Tibial nerve (tissue), 4 donors: ENCODE measurements around the gene KCNK13. TPM values are rescaled to one million over a fixed set of nuclear protein-coding genes. Genes with fewer than 3 reads are reported as not detected.

Experiments
- DNase-seq, 2 donors: peaks; one replicate each; pipeline ENCODE4 v3.0.0-alpha.2; 2019; ENCODE audit warnings: low spot score in 2 of 2
- H3K27ac ChIP-seq, 4 donors: fragments of 200-600 bp; sonication (generic) in 3 of 4; one replicate each; pipeline ENCODE4 v1.5.1; 2017 to 2019; ENCODE audit warnings: mild to moderate bottlenecking in 1 of 4
- H3K27me3 ChIP-seq, 2 donors: fragments of 200-600 bp; sonication (generic) in 1 of 2; one replicate each; pipeline versions ENCODE4 v1.5.1 to v1.6.0; 2017 to 2019
- H3K36me3 ChIP-seq, 3 donors: fragments of 200-600 bp; sonication (generic); one replicate each; pipeline ENCODE4 v1.5.1; 2018 to 2019
- H3K4me1 ChIP-seq, 4 donors: fragments of 200-600 bp; sonication (generic) in 3 of 4; one replicate each; pipeline ENCODE4 v1.5.1; 2017 to 2019
- H3K4me3 ChIP-seq, 4 donors: fragments of 200-600 bp; sonication (generic) in 3 of 4; one replicate each; pipeline ENCODE4 v1.5.1; 2017 to 2019; ENCODE audit warnings: mild to moderate bottlenecking in 1 of 4, moderate library complexity in 1 of 4
- H3K9me3 ChIP-seq, 4 donors: fragments of 200-600 bp; sonication (generic) in 3 of 4; one replicate each; pipeline ENCODE4 v1.5.1; 2017 to 2019
- EP300 ChIP-seq, 2 donors: sonication (generic); formaldehyde crosslinking; IDR thresholded peaks; one replicate each; pipeline ENCODE4 v1.6.1; 2017; ENCODE audit warnings: antibody characterized with exemption in 2 of 2, mild to moderate bottlenecking in 1 of 2
- POLR2A ChIP-seq, 2 donors: fragments of 450-650 bp; IDR thresholded peaks; one replicate each; pipeline ENCODE4 v1.6.1; 2017; ENCODE audit warnings: antibody characterized with exemption in 2 of 2, mild to moderate bottlenecking in 2 of 2, moderate library complexity in 2 of 2
- WGBS, 2 donors: methylation state at CpG; one replicate each; pipeline ENCODE4 v1.1.5; 2018; 5-methylcytosine and 5-hydroxymethylcytosine counted together
- total RNA-seq, 4 donors: library from RNA; depleted of rRNA; stranded (reverse); fragments of >200 nt; gene quantifications; one replicate each; pipeline ENCODE4 v1.1.0, GENCODE V29; 2016
- TF ChIP-seq, protein P1 (sequence below), 5 experiments: fragments of 200-600 bp in 3 of 5; fragments of 450-650 bp in 2 of 5; sonication (generic) in 3 of 5; IDR thresholded peaks; one replicate each; pipeline ENCODE4 v1.5.1; 2016 to 2019; ENCODE audit warnings: antibody characterized with exemption in 5 of 5, mild to moderate bottlenecking in 3 of 5, moderate library complexity in 2 of 5

Gene KCNK13
- total RNA-seq, 4 donors from 2014 or later, result 0.20 to 3.6 (median 0.53) TPM

DNA sequence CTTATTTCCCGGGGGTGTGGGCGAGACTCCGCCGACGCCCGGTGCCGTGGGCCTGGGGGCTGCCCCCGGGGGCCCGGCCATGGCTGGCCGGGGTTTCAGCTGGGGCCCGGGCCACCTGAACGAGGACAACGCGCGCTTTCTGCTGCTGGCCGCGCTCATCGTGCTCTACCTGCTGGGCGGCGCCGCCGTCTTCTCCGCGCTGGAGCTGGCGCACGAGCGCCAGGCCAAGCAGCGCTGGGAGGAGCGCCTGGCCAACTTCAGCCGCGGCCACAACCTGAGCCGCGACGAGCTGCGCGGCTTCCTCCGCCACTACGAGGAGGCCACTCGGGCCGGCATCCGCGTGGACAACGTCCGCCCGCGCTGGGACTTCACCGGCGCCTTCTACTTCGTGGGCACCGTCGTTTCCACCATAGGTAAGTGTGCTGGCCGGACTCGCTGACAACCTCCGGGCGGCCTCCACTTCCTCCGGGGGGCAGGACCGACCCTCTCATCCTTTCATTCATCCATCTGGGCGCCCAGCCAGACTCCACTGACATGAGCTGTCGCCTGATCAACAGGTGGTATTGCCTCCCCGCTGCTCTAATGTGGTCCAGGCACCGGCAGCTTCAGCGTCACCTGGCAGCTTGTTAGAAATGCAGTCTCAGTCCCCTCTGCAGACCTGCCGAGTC, 467 bp downstream of the KCNK13 start:
- TF ChIP-seq EP300 (IDR thresholded peaks at IDR 0.05), result no peak
- TF ChIP-seq, protein P1, sequence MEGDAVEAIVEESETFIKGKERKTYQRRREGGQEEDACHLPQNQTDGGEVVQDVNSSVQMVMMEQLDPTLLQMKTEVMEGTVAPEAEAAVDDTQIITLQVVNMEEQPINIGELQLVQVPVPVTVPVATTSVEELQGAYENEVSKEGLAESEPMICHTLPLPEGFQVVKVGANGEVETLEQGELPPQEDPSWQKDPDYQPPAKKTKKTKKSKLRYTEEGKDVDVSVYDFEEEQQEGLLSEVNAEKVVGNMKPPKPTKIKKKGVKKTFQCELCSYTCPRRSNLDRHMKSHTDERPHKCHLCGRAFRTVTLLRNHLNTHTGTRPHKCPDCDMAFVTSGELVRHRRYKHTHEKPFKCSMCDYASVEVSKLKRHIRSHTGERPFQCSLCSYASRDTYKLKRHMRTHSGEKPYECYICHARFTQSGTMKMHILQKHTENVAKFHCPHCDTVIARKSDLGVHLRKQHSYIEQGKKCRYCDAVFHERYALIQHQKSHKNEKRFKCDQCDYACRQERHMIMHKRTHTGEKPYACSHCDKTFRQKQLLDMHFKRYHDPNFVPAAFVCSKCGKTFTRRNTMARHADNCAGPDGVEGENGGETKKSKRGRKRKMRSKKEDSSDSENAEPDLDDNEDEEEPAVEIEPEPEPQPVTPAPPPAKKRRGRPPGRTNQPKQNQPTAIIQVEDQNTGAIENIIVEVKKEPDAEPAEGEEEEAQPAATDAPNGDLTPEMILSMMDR (IDR thresholded peaks at IDR 0.05), result no peak
- H3K9me3 ChIP-seq, result no peaks in the 10 kb centered on the region
- peak overlapping the region; percentile 13 to 51 (median 30) for H3K4me3 ChIP-seq
- H3K27ac ChIP-seq, result no peak overlapping the region
- peaks cover 0 to 31% (median 26%) of the 10 kb centered on the region in 4 donors for H3K4me1 ChIP-seq
- H3K36me3 ChIP-seq, result no peaks in the 10 kb centered on the region
- no peak for DNase-seq
- 1% methylated on average over 37 to 38 of the region's 63 CpGs for WGBS, 2 donors
- peaks cover 0 to 68% of the 10 kb centered on the region in 2 donors for H3K27me3 ChIP-seq

DNA sequence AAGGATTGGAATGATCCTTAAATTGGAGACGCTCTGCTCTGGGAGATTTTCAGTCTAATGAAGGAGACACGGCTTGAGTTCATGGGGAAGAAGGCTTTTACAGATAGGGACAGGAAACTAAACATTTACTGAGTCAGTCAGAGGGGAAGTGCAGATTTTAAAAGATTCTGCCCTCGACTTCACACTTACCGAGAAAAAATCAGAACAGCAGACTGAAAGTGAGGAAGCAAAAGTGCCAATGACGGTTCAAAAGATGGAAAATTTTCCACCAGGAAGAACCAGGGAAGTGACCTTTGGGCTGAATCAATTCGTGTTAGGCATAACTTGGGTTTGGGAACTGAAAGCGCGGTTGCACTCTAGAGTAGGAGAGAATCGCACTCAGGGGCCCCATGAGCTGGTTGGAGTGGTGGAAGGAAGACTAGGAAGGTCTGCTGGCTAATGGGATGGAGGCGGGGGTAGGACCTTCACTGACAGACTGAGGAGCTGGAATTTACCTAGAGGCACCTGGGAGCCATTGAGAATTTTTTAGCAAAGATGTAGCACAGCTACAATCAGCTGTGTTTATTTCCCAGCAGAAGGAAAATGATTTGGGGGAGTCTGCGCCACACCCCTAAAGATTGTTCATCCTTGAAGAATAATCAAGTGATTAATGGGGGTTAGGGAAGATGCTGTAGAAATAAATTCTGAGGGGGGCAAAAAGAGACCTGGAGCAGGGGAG, 1.2 kb downstream of the KCNK13 start:
- no peak for DNase-seq
- H3K4me3 ChIP-seq, result peak overlapping the region in 3 of 4 donors; percentile 24 to 51 (median 37)

DNA sequence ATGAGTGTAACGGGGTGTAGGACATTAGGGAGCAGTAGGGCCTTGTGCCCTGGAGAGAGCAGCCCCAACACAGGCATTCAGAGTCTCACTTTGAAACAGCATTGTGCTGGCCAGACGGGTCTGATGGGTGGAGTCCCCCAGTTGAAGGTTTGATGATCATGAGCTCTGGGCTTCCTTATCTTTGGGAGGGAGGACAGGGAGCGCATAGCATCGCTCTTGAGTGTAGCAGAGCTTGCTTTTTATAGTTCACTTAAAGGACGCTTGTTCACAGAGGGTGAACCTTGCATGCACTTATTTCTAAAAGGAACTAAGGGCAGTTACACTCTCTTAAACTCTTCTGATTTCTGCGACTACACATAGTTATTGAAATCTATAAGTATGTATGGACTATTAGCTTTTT, 10.6 kb downstream of the KCNK13 start:
- H3K27me3 ChIP-seq, result no peaks in the 10 kb centered on the region
- DNase-seq, result no peak
- H3K4me3 ChIP-seq, result no peak overlapping the region
- H3K36me3 ChIP-seq, result no peaks in the 10 kb centered on the region
- no peaks in the 10 kb centered on the region for H3K4me1 ChIP-seq
- TF ChIP-seq POLR2A (IDR thresholded peaks at IDR 0.05) (no peak), EP300 (IDR thresholded peaks at IDR 0.05) (no peak)
- TF ChIP-seq, protein P1 (IDR thresholded peaks at IDR 0.05), result no peak
- H3K27ac ChIP-seq, result no peak overlapping the region
- H3K9me3 ChIP-seq, result no peaks in the 10 kb centered on the region
- WGBS, 2 donors, result 75 to 77% methylated on average over 6 of the region's 6 CpGs

More for the DNA sequence above, 1.2 kb downstream of the KCNK13 start:
- Histone ChIP-seq H3K36me3 (no peaks in the 10 kb centered on the region), H3K27ac (no peak overlapping the region), H3K9me3 (no peaks in the 10 kb centered on the region), H3K27me3 (peaks cover 0 to 66% of the 10 kb centered on the region in 2 donors), H3K4me1 (peaks cover 0 to 31% (median 26%) of the 10 kb centered on the region in 4 donors)
- WGBS, 2 donors, result 28 to 32% methylated on average over 11 of the region's 11 CpGs
- TF ChIP-seq POLR2A (IDR thresholded peaks at IDR 0.05) (no peak), EP300 (IDR thresholded peaks at IDR 0.05) (no peak)
- TF ChIP-seq, protein P1 (IDR thresholded peaks at IDR 0.05), result no peak

DNA sequence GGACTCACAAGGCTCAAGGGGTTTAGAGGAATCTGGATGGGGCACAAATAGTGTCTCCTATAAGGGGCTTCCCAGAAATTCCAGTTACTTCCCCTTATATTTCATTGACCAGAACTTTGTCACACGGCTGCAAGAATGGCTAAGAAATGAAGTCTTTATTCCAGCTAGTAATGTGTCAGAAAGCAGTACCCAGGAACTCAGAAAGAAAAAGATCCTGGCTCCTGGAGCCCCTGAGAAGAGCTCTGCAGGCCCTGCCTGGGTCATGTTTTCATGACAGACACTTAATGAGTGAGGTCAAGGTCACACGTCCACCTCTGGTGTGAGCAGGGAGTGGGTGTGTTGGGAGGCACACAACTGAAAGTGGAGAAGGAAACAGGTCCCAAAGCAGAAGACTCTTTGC, 17.8 kb downstream of the KCNK13 start:
- DNase-seq, result no peak
- Histone ChIP-seq H3K4me1 (no peaks in the 10 kb centered on the region), H3K36me3 (no peaks in the 10 kb centered on the region), H3K4me3 (no peak overlapping the region), H3K9me3 (peaks cover 0 to 4% (median 0%) of the 10 kb centered on the region in 4 donors), H3K27me3 (no peaks in the 10 kb centered on the region), H3K27ac (no peak overlapping the region)
- TF ChIP-seq, protein P1 (IDR thresholded peaks at IDR 0.05), result no peak
- TF ChIP-seq EP300 (IDR thresholded peaks at IDR 0.05) (no peak), POLR2A (IDR thresholded peaks at IDR 0.05) (no peak)
- 59 to 63% methylated on average over 2 of the region's 2 CpGs for WGBS, 2 donors

DNA sequence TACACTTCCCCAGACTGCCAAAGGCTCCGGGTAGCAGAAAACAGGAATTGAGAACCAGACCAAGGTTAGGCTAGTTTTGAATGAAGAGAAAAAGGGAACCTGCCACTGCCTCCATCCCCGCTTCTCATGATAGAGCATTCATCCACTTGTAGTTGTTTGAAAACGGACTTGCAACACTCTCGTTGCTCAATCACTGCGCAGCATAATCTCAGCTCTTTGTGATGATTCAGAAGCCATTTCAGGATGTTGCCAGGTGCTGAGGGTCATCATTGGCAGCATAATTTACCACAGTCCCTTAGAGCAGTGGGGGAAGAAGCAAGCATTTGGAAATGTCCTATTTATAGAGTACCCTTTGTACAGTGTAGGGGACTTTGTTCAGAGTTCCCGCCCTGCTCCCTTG, 25.6 kb downstream of the KCNK13 start:
- H3K36me3 ChIP-seq, result no peaks in the 10 kb centered on the region
- DNase-seq, result peak; percentile 25 to 62

More for the DNA sequence above, 25.6 kb downstream of the KCNK13 start:
- Histone ChIP-seq H3K27ac (no peak overlapping the region), H3K9me3 (no peaks in the 10 kb centered on the region), H3K4me3 (no peak overlapping the region), H3K4me1 (no peaks in the 10 kb centered on the region), H3K27me3 (no peaks in the 10 kb centered on the region)
- 70 to 79% methylated on average over 6 of the region's 6 CpGs for WGBS, 2 donors
- TF ChIP-seq, protein P1 (IDR thresholded peaks at IDR 0.05), result no peak
- TF ChIP-seq EP300 (IDR thresholded peaks at IDR 0.05) (peak in 1 of 2 donors; percentile 81), POLR2A (IDR thresholded peaks at IDR 0.05) (no peak)
